Posterior cingulate gyrus (tissue), 11 donors: ENCODE data around the gene KIF20B.
"Not testable (repeated sequence)": the region's sequence is repeated elsewhere in the genome, so short reads cannot be mapped to it uniquely, and the experiment has no call there.

Source experiments
- DNase-seq, 10 donors: peaks; one replicate each; pipeline versions ENCODE4 v3.0.0 to v3.0.0-alpha.2; 2020 to 2021; ENCODE audit warnings: mixed read lengths in 3 of 10
- intact Hi-C: fragments of 100-400 bp; cut with DNase I; formaldehyde crosslinking; loops from one replicate; pipeline ENCODE4 v1.15.1; 2023

KIF20B gene

GRCh38 chr10:89771684-89772083 lies 70.3 kb downstream of the KIF20B start:
- no peak for DNase-seq
- intact Hi-C loops, result no loop called here

- intact Hi-C loops, result no loop called here
- DNase-seq, result no peak
Observed at GRCh38 chr10:89773081-89773480, 71.7 kb downstream of the KIF20B start.

GRCh38 chr10:89776665-89777064 lies 75.3 kb downstream of the KIF20B start:
- intact Hi-C loops, result no loop called here
- DNase-seq, result no peak

- no peak for DNase-seq
- intact Hi-C loops, result no loop called here
Observed at GRCh38 chr10:89782470-89782869, 81.1 kb downstream of the KIF20B start.

- DNase-seq, result no peak
- intact Hi-C loops, result no loop called here
Observed at GRCh38 chr10:89783406-89783805, 82.0 kb downstream of the KIF20B start.

GRCh38 chr10:89785095-89785494 lies 83.7 kb downstream of the KIF20B start:
- intact Hi-C loops, result no loop called here

GRCh38 chr10:89789188-89789877 lies 87.9 kb downstream of the KIF20B start:
- intact Hi-C loops, result no loop called here
- DNase-seq, result no peak

More at GRCh38 chr10:89785095-89785494, 83.7 kb downstream of the KIF20B start:
- no peak for DNase-seq

GRCh38 chr10:89792187-89792586 lies 90.8 kb downstream of the KIF20B start:
- DNase-seq, result no peak
- intact Hi-C loops, result loop anchor here (5.0 to 10.0 kb wide), 4 partner anchors 345 to 1070 kb away; no protein-coding TSS in a partner anchor

- DNase-seq, result peak in 1 of 10 donors; percentile 21
- intact Hi-C loops, result loop anchor here (5.0 to 10.0 kb wide), 4 partner anchors 344 to 1069 kb away; no protein-coding TSS in a partner anchor
Observed at GRCh38 chr10:89793649-89794254, 92.4 kb downstream of the KIF20B start.

- intact Hi-C loops, result loop anchor here (10.0 kb wide), 2 partner anchors 799 to 989 kb away; no protein-coding TSS in a partner anchor
- DNase-seq, result no peak
Observed at GRCh38 chr10:89795840-89796239, 94.5 kb downstream of the KIF20B start.

- no peak for DNase-seq
- intact Hi-C loops, result loop anchor here (10.0 kb wide), 2 partner anchors 797 to 987 kb away; no protein-coding TSS in a partner anchor
Observed at GRCh38 chr10:89798092-89798491, 96.7 kb downstream of the KIF20B start.

- intact Hi-C loops, result loop anchor here (10.0 kb wide), 2 partner anchors 795 to 985 kb away; no protein-coding TSS in a partner anchor
- no peak for DNase-seq
Observed at GRCh38 chr10:89799573-89799972, 98.2 kb downstream of the KIF20B start.

GRCh38 chr10:89805599-89806013 lies 104.2 kb downstream of the KIF20B start:
- intact Hi-C loops, result no loop called here
- no peak for DNase-seq

GRCh38 chr10:89808842-89809241 lies 107.5 kb downstream of the KIF20B start:
- intact Hi-C loops, result no loop called here
- no peak for DNase-seq

GRCh38 chr10:89809766-89810165 lies 108.4 kb downstream of the KIF20B start:
- intact Hi-C loops, result no loop called here
- DNase-seq, result no peak

- DNase-seq, result no peak
- intact Hi-C loops, result no loop called here
Observed at GRCh38 chr10:89810908-89811525, 109.6 kb downstream of the KIF20B start.

- DNase-seq, result no peak
- intact Hi-C loops, result no loop called here
Observed at GRCh38 chr10:89813546-89813945, 112.2 kb downstream of the KIF20B start.

GRCh38 chr10:89814278-89814677 lies 112.9 kb downstream of the KIF20B start:
- intact Hi-C loops, result no loop called here
- no peak for DNase-seq

- intact Hi-C loops, result no loop called here
Observed at GRCh38 chr10:89815049-89815853, 113.9 kb downstream of the KIF20B start.

GRCh38 chr10:89819008-89819407 lies 117.6 kb downstream of the KIF20B start:
- intact Hi-C loops, DNase-seq: not testable (repeated sequence)

More at GRCh38 chr10:89815049-89815853, 113.9 kb downstream of the KIF20B start:
- no peak for DNase-seq
